Sigmoid colon (tissue), 7 donors: Measurements from ENCODE around the gene TOR1A. TPM values are rescaled to one million over a fixed set of nuclear protein-coding genes. Genes with fewer than 3 reads are reported as not detected.

Experiments used
- DNase-seq: peaks from one replicate; pipeline ENCODE4 v3.0.0-alpha.2; 2019
- H3K27ac ChIP-seq, 4 donors: fragments of 200-600 bp; sonication (generic); one replicate each; pipeline ENCODE4 v1.5.1; 2016 to 2019; ENCODE audit warnings: mild to moderate bottlenecking in 1 of 4
- H3K27me3 ChIP-seq, 3 donors: fragments of 200-600 bp; sonication (generic); one replicate each; pipeline ENCODE4 v1.5.1; 2019; ENCODE audit warnings: mild to moderate bottlenecking in 1 of 3
- H3K36me3 ChIP-seq, 4 donors: fragments of 200-600 bp; sonication (generic); one replicate each; pipeline ENCODE4 v1.5.1; 2016 to 2019
- H3K4me1 ChIP-seq, 4 donors: fragments of 200-600 bp; sonication (generic); one replicate each; pipeline ENCODE4 v1.5.1; 2017 to 2019
- H3K4me3 ChIP-seq, 4 donors: fragments of 200-600 bp; sonication (generic); one replicate each; pipeline ENCODE4 v1.5.1; 2017 to 2019; ENCODE audit warnings: mild to moderate bottlenecking in 2 of 4, moderate library complexity in 1 of 4
- H3K9me3 ChIP-seq, 4 donors: fragments of 200-600 bp in 3 of 4; sonication (generic) in 3 of 4; one replicate each; pipeline versions ENCODE4 v1.5.1 to v1.6.1; 2013 to 2019
- EP300 ChIP-seq, 4 donors: sonication (generic); formaldehyde crosslinking; IDR thresholded peaks; one replicate each; pipeline ENCODE4 v1.6.1; 2017; ENCODE audit warnings: antibody characterized with exemption in 4 of 4
- POLR2A ChIP-seq, 2 donors: fragments of 450-650 bp; IDR thresholded peaks; one replicate each; pipeline ENCODE4 v1.6.1; 2016; ENCODE audit warnings: antibody characterized with exemption in 2 of 2, mild to moderate bottlenecking in 2 of 2, moderate library complexity in 2 of 2
- POLR2AphosphoS5 ChIP-seq, 4 donors: sonication (generic); formaldehyde crosslinking; IDR thresholded peaks; one replicate each; pipeline ENCODE4 v1.6.1; 2017; ENCODE audit warnings: antibody characterized with exemption in 4 of 4
- WGBS, 2 donors: extraction: QIAGEN DNeasy Blood & Tissue Kit; methylation state at CpG; one replicate each; pipeline ENCODE4 v1.1.7; 2013; 5-methylcytosine and 5-hydroxymethylcytosine counted together
- intact Hi-C: fragments of 100-400 bp; cut with DNase I; formaldehyde crosslinking; loops from one replicate; pipeline ENCODE4 v1.15.1; 2023
- polyA plus RNA-seq, 3 donors: library from polyadenylated mRNA; stranded (reverse); fragments of 200-250 nt; gene quantifications; one replicate each; pipeline ENCODE4 v1.2.3, GENCODE V29; 2013
- total RNA-seq, 4 donors: library from RNA; depleted of rRNA; stranded (reverse); fragments of >200 nt; gene quantifications; one replicate each; pipeline ENCODE4 v1.1.0, GENCODE V29; 2016
- TF ChIP-seq, protein P1 (sequence below), 4 experiments: fragments of 450-650 bp in 3 of 4; fragments of 200-600 bp in 1 of 4; IDR thresholded peaks; one replicate each; pipeline ENCODE4 v1.5.1; 2016 to 2019; ENCODE audit warnings: antibody characterized with exemption in 4 of 4, mild to moderate bottlenecking in 3 of 4, moderate library complexity in 2 of 4
- donor health status: healthy with polysubstance abuse.
- donor health status: Bipolar disorder and iron deficiency.
- donor health status: healthy.

The TOR1A gene
- total and polyA plus RNA-seq, 7 donors, result 12.5 to 51.2 (median 31.6) TPM

- Histone ChIP-seq H3K27ac (no peak overlapping the region), H3K4me1 (no peaks in the 10 kb centered on the region), H3K27me3 (no peaks in the 10 kb centered on the region), H3K9me3 (no peaks in the 10 kb centered on the region), H3K4me3 (no peak overlapping the region), H3K36me3 (peaks cover 26 to 90% (median 39%) of the 10 kb centered on the region in 4 donors)
- intact Hi-C loops, result no loop called here
- 68 to 72% methylated on average over 11 of the region's 11 CpGs for WGBS, 2 donors
- no peak for DNase-seq
- TF ChIP-seq EP300 (IDR thresholded peaks at IDR 0.05), result no peak
- TF ChIP-seq POLR2A (IDR thresholded peaks at IDR 0.05), result no peak
- TF ChIP-seq, protein P1, sequence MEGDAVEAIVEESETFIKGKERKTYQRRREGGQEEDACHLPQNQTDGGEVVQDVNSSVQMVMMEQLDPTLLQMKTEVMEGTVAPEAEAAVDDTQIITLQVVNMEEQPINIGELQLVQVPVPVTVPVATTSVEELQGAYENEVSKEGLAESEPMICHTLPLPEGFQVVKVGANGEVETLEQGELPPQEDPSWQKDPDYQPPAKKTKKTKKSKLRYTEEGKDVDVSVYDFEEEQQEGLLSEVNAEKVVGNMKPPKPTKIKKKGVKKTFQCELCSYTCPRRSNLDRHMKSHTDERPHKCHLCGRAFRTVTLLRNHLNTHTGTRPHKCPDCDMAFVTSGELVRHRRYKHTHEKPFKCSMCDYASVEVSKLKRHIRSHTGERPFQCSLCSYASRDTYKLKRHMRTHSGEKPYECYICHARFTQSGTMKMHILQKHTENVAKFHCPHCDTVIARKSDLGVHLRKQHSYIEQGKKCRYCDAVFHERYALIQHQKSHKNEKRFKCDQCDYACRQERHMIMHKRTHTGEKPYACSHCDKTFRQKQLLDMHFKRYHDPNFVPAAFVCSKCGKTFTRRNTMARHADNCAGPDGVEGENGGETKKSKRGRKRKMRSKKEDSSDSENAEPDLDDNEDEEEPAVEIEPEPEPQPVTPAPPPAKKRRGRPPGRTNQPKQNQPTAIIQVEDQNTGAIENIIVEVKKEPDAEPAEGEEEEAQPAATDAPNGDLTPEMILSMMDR (IDR thresholded peaks at IDR 0.05), result no peak
- no peak for TF ChIP-seq POLR2AphosphoS5 (IDR thresholded peaks at IDR 0.05)
Observed at GRCh38 chr9:129864991-129865647, 41.2 kb upstream of the TOR1A start.

- TF ChIP-seq, protein P1 (IDR thresholded peaks at IDR 0.05), result no peak
- TF ChIP-seq POLR2A (IDR thresholded peaks at IDR 0.05) (no peak), EP300 (IDR thresholded peaks at IDR 0.05) (no peak), POLR2AphosphoS5 (IDR thresholded peaks at IDR 0.05) (no peak)
- no peak overlapping the region for H3K4me3 ChIP-seq
- H3K27me3 ChIP-seq, result no peaks in the 10 kb centered on the region
- H3K4me1 ChIP-seq, result no peaks in the 10 kb centered on the region
- peaks cover 26 to 88% (median 39%) of the 10 kb centered on the region in 4 donors for H3K36me3 ChIP-seq
- DNase-seq, result no peak
- H3K27ac ChIP-seq, result no peak overlapping the region
- no peaks in the 10 kb centered on the region for H3K9me3 ChIP-seq
- WGBS, 2 donors, result 43 to 85% methylated on average over 14 of the region's 14 CpGs
- intact Hi-C loops, result no loop called here
Observed at GRCh38 chr9:129863059-129863690, 39.2 kb upstream of the TOR1A start.

GRCh38 chr9:129861447-129861827, 37.5 kb upstream of the TOR1A start:
- 84 to 92% methylated on average over 12 of the region's 12 CpGs for WGBS, 2 donors
- no peak overlapping the region for H3K4me3 ChIP-seq
- H3K36me3 ChIP-seq, result peaks cover 26 to 88% (median 51%) of the 10 kb centered on the region in 4 donors
- H3K27me3 ChIP-seq, result no peaks in the 10 kb centered on the region
- DNase-seq, result no peak
- no peaks in the 10 kb centered on the region for H3K4me1 ChIP-seq
- no peaks in the 10 kb centered on the region for H3K9me3 ChIP-seq
- TF ChIP-seq, protein P1 (IDR thresholded peaks at IDR 0.05), result no peak
- no peak for TF ChIP-seq EP300 (IDR thresholded peaks at IDR 0.05)
- TF ChIP-seq POLR2AphosphoS5 (IDR thresholded peaks at IDR 0.05), result no peak
- no peak for TF ChIP-seq POLR2A (IDR thresholded peaks at IDR 0.05)
- intact Hi-C loops, result no loop called here
- no peak overlapping the region for H3K27ac ChIP-seq

DNA sequence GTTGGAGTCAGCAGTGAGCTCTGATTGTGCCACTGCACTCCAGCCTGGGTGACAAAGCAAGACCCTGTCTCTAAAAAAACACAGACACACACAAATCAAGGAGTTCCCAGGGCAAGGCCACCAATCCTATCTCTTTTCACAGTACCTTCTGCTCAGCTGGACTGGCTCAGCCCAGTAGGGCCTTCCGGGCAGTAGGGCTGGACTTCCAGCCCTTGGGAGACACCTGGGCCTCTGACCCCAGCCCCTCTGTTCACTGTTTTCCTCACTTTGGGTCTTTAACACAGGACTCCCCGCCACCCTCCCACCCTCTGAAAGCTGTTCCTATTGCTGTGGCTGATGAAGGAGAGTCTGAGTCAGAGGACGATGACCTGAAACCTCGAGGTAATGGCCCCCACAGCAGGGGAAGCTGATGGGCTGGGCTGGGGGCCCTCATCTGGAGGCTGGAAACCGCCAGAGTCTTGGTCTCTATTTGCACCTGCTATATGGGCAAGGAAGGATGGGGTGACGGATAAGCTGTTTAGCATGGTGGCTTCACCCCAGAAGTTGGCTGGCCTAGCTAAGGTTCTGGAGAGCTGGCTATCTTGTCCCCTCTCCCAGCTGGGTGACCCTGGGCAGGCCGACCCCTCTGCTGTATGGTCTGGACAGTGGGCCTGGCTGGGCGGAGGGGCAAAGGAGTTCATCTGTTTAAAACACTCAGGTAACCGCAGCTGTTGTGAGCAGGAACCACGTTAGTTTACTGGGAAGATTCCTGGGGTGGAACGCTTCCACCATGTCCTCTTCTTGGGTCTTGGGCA, 36.9 kb upstream of the TOR1A start:
- Histone ChIP-seq H3K36me3 (peaks cover 29 to 89% (median 51%) of the 10 kb centered on the region in 4 donors), H3K9me3 (no peaks in the 10 kb centered on the region), H3K4me1 (no peaks in the 10 kb centered on the region), H3K4me3 (no peak overlapping the region), H3K27me3 (no peaks in the 10 kb centered on the region), H3K27ac (no peak overlapping the region)
- DNase-seq, result no peak
- TF ChIP-seq, protein P1 (IDR thresholded peaks at IDR 0.05), result no peak
- TF ChIP-seq POLR2AphosphoS5 (IDR thresholded peaks at IDR 0.05) (no peak), EP300 (IDR thresholded peaks at IDR 0.05) (no peak), POLR2A (IDR thresholded peaks at IDR 0.05) (no peak)
- WGBS, 2 donors, result 74 to 78% methylated on average over 11 of the region's 11 CpGs
- intact Hi-C loops, result no loop called here
